Ectodermal cell (in vitro differentiated cells): ENCODE data around the gene HSD11B2.

Experiments
- H3K27ac ChIP-seq: 2 replicates; pipeline ENCODE4 v1.7.0; 2013; ENCODE audit warnings: mild to moderate bottlenecking, low read depth, low read length; ENCODE audit not compliant: insufficient read depth, poor library complexity, severe bottlenecking
- H3K27me3 ChIP-seq: 2 replicates; pipeline ENCODE4 v1.7.0; 2013; ENCODE audit warnings: mild to moderate bottlenecking, low read length; ENCODE audit not compliant: insufficient read depth, control insufficient read depth, poor library complexity, severe bottlenecking
- H3K36me3 ChIP-seq: one replicate; pipeline ENCODE4 v1.7.0; 2013; ENCODE audit warnings: low read length; ENCODE audit not compliant: control insufficient read depth, insufficient read depth
- H3K4me1 ChIP-seq: one replicate; pipeline ENCODE4 v1.7.0; 2013; ENCODE audit warnings: low read length; ENCODE audit not compliant: control insufficient read depth, insufficient read depth
- H3K4me3 ChIP-seq: 2 replicates; pipeline ENCODE4 v1.7.0; 2013; ENCODE audit warnings: low read depth, low read length, control low read depth; ENCODE audit not compliant: insufficient read depth
- H3K9me3 ChIP-seq: 2 replicates; pipeline ENCODE4 v1.7.0; 2013; ENCODE audit warnings: mild to moderate bottlenecking, low read length, moderate library complexity; ENCODE audit not compliant: control insufficient read depth
- WGBS, 2 experiments: methylation state at CpG; one replicate each; pipeline ENCODE4 v1.1.7; 2013; ENCODE audit warnings: missing lambda C conversion rate in 2 of 2; 5-methylcytosine and 5-hydroxymethylcytosine counted together

The HSD11B2 gene

GRCh38 chr16:67391424-67392300 is 39.3 kb upstream of the HSD11B2 start:
- Histone ChIP-seq H3K9me3 (no peaks in the 10 kb centered on the region), H3K4me3 (no peak overlapping the region), H3K36me3 (no peaks in the 10 kb centered on the region), H3K27me3 (peaks cover 45% of the 10 kb centered on the region), H3K27ac (no peak overlapping the region), H3K4me1 (peaks cover 52% of the 10 kb centered on the region)
- WGBS, 2 experiments = 92 to 93% methylated on average over 15 of the region's 15 CpGs

- Histone ChIP-seq H3K9me3 (no peaks in the 10 kb centered on the region), H3K27ac (no peak overlapping the region), H3K27me3 (peaks cover 45% of the 10 kb centered on the region), H3K4me1 (peaks cover 60% of the 10 kb centered on the region), H3K4me3 (peak overlapping the region; percentile 29), H3K36me3 (no peaks in the 10 kb centered on the region)
- WGBS, 2 experiments = 84 to 87% methylated on average over 18 of the region's 18 CpGs
Measured at GRCh38 chr16:67392301-67393059, 38.4 kb upstream of the HSD11B2 start.

GRCh38 chr16:67393111-67393787 is 37.7 kb upstream of the HSD11B2 start, which contains the start of gene TPPP3:
TSS of gene TPPP3 (minus strand) at chr16:67393498. CDS start at chr16:67391111, 2,387 bp downstream.
- Histone ChIP-seq H3K4me1 (peaks cover 68% of the 10 kb centered on the region), H3K36me3 (no peaks in the 10 kb centered on the region), H3K4me3 (peak within 1 kb of the TSS; percentile 29), H3K9me3 (no peaks in the 10 kb centered on the region), H3K27me3 (peaks cover 45% of the 10 kb centered on the region), H3K27ac (peak within 1 kb of the TSS; percentile 8)
- WGBS, 2 experiments = 5% methylated on average over 56 of the region's 56 CpGs

GRCh38 chr16:67393788-67394154 is 37.1 kb upstream of the HSD11B2 start:
- Histone ChIP-seq H3K4me1 (peaks cover 70% of the 10 kb centered on the region), H3K27me3 (peaks cover 48% of the 10 kb centered on the region), H3K27ac (no peak overlapping the region), H3K9me3 (no peaks in the 10 kb centered on the region), H3K4me3 (peak overlapping the region; percentile 29), H3K36me3 (no peaks in the 10 kb centered on the region)
- 4 to 5% methylated on average over 20 of the region's 20 CpGs for WGBS, 2 experiments

- H3K27me3 ChIP-seq = peaks cover 48% of the 10 kb centered on the region
- 9 to 10% methylated on average over 88 of the region's 88 CpGs for WGBS, 2 experiments
- H3K36me3 ChIP-seq = no peaks in the 10 kb centered on the region
- H3K9me3 ChIP-seq = no peaks in the 10 kb centered on the region
- no peak overlapping the region for H3K27ac ChIP-seq
- peaks cover 70% of the 10 kb centered on the region for H3K4me1 ChIP-seq
- H3K4me3 ChIP-seq = no peak overlapping the region
Measured at GRCh38 chr16:67394155-67395104, 36.5 kb upstream of the HSD11B2 start.

GRCh38 chr16:67395105-67395457 is 35.8 kb upstream of the HSD11B2 start:
- Histone ChIP-seq H3K4me1 (peaks cover 70% of the 10 kb centered on the region), H3K4me3 (no peak overlapping the region), H3K27ac (no peak overlapping the region), H3K36me3 (no peaks in the 10 kb centered on the region), H3K27me3 (peaks cover 48% of the 10 kb centered on the region), H3K9me3 (no peaks in the 10 kb centered on the region)
- WGBS, 2 experiments = 74 to 82% methylated on average over 10 of the region's 10 CpGs

GRCh38 chr16:67395458-67396158 is 35.3 kb upstream of the HSD11B2 start:
- Histone ChIP-seq H3K4me1 (peaks cover 70% of the 10 kb centered on the region), H3K27me3 (peaks cover 48% of the 10 kb centered on the region), H3K9me3 (no peaks in the 10 kb centered on the region), H3K36me3 (no peaks in the 10 kb centered on the region), H3K27ac (peak overlapping the region; percentile 85), H3K4me3 (no peak overlapping the region)
- 47 to 51% methylated on average over 13 of the region's 13 CpGs for WGBS, 2 experiments

- Histone ChIP-seq H3K36me3 (no peaks in the 10 kb centered on the region), H3K27ac (peak overlapping the region; percentile 86), H3K4me3 (peak overlapping the region; percentile 2), H3K27me3 (peaks cover 45% of the 10 kb centered on the region), H3K9me3 (no peaks in the 10 kb centered on the region), H3K4me1 (peaks cover 64% of the 10 kb centered on the region)
- whole genome bisulfite sequencing, 2 experiments = 15 to 17% methylated on average over 31 of the region's 31 CpGs
Measured at GRCh38 chr16:67396159-67397035, 34.5 kb upstream of the HSD11B2 start.
